ENCODE measurements around the gene NEUROD6. TPM values are rescaled to one million over a fixed set of nuclear protein-coding genes. Genes with fewer than 3 reads are reported as not detected.

Gene NEUROD6
- polyA plus RNA-seq, 1 donor from 2014 or later: not detected

- H3F3A ChIP-seq (ENCODE audit: insufficient read depth, low read length, poor library complexity, severe bottlenecking): no peaks in the 10 kb centered on the region
- H4K20me1 ChIP-seq (ENCODE audit: insufficient read depth): no peaks in the 10 kb centered on the region
- no peak overlapping the region for H3K27ac ChIP-seq (ENCODE audit: low read length)
- no peaks in the 10 kb centered on the region for H3K9me3 ChIP-seq (ENCODE audit: low read length)
- H2AFZ ChIP-seq (ENCODE audit: low read depth, low read length): no peak overlapping the region
- no peaks in the 10 kb centered on the region for H3K79me2 ChIP-seq (replicated peaks; ENCODE audit: insufficient read depth, low read length)
- H3K4me3 ChIP-seq (ENCODE audit: low read length): no peak overlapping the region
- H3K27me3 ChIP-seq (ENCODE audit: insufficient read depth, low read depth, low read length): no peaks in the 10 kb centered on the region
- TF ChIP-seq REST (IDR thresholded peaks at IDR 0.05; ENCODE audit: borderline replicate concordance) (no peak), EP300 (conservative IDR thresholded peaks at IDR 0.05; ENCODE audit: poor library complexity, severe bottlenecking) (no peak), SMC3 (conservative IDR thresholded peaks at IDR 0.05; ENCODE audit: poor library complexity) (no peak), RAD21 (conservative IDR thresholded peaks at IDR 0.05) (no peak), TAF1 (IDR thresholded peaks at IDR 0.05; ENCODE audit: low read depth) (no peak), MXI1 (conservative IDR thresholded peaks at IDR 0.05; ENCODE audit: poor library complexity, severe bottlenecking) (no peak), POLR2AphosphoS5 (IDR thresholded peaks at IDR 0.05) (no peak), EZH2 (IDR thresholded peaks at IDR 0.05; ENCODE audit: borderline replicate concordance, insufficient read depth, low read length, poor library complexity, severe bottlenecking) (no peak), CTCF (IDR thresholded peaks at IDR 0.05; ENCODE audit: poor library complexity, severe bottlenecking) (no peak)
- no peak overlapping the region for H3K9ac ChIP-seq (ENCODE audit: low read length)
- H3K36me3 ChIP-seq (ENCODE audit: insufficient read depth, low read length): no peaks in the 10 kb centered on the region
- H3K4me2 ChIP-seq (ENCODE audit: low read length): no peak overlapping the region
- no peaks in the 10 kb centered on the region for H3K9me2 ChIP-seq (ENCODE audit: insufficient read depth, low read length)
These were observed 38.2 kb downstream of the NEUROD6 start for GRCh38 chr7:31302356-31302755.

- Histone ChIP-seq H3K4me2 (ENCODE audit: low read length) (no peak overlapping the region), H3K9me3 (ENCODE audit: low read length) (no peaks in the 10 kb centered on the region), H3K9me2 (ENCODE audit: insufficient read depth, low read length) (no peaks in the 10 kb centered on the region), H2AFZ (ENCODE audit: low read depth, low read length) (no peak overlapping the region), H3F3A (ENCODE audit: insufficient read depth, low read length, poor library complexity, severe bottlenecking) (no peaks in the 10 kb centered on the region), H3K79me2 (replicated peaks; ENCODE audit: insufficient read depth, low read length) (no peaks in the 10 kb centered on the region), H3K4me3 (ENCODE audit: low read length) (no peak overlapping the region), H4K20me1 (ENCODE audit: insufficient read depth) (no peaks in the 10 kb centered on the region), H3K36me3 (ENCODE audit: insufficient read depth, low read length) (no peaks in the 10 kb centered on the region), H3K9ac (ENCODE audit: low read length) (no peak overlapping the region), H3K27me3 (ENCODE audit: insufficient read depth, low read depth, low read length) (no peaks in the 10 kb centered on the region), H3K27ac (ENCODE audit: low read length) (no peak overlapping the region)
- TF ChIP-seq SMC3 (conservative IDR thresholded peaks at IDR 0.05; ENCODE audit: poor library complexity): no peak
- no peak for TF ChIP-seq REST (IDR thresholded peaks at IDR 0.05; ENCODE audit: borderline replicate concordance)
- TF ChIP-seq CTCF (IDR thresholded peaks at IDR 0.05; ENCODE audit: poor library complexity, severe bottlenecking): no peak
- TF ChIP-seq RAD21 (conservative IDR thresholded peaks at IDR 0.05): no peak
- no peak for TF ChIP-seq EZH2 (IDR thresholded peaks at IDR 0.05; ENCODE audit: borderline replicate concordance, insufficient read depth, low read length, poor library complexity, severe bottlenecking)
- TF ChIP-seq EP300 (conservative IDR thresholded peaks at IDR 0.05; ENCODE audit: poor library complexity, severe bottlenecking): no peak
- no peak for TF ChIP-seq MXI1 (conservative IDR thresholded peaks at IDR 0.05; ENCODE audit: poor library complexity, severe bottlenecking)
- TF ChIP-seq POLR2AphosphoS5 (IDR thresholded peaks at IDR 0.05): no peak
- no peak for TF ChIP-seq TAF1 (IDR thresholded peaks at IDR 0.05; ENCODE audit: low read depth)
These were observed 41.2 kb downstream of the NEUROD6 start for GRCh38 chr7:31299336-31299735.
